Inflammatory macrophage treated with lipopolysaccharide for 1 hour (primary cell): ENCODE data around the gene GRWD1.

Source experiments
- DNase-seq, 2 donors: peaks; one replicate each; pipeline ENCODE4 v3.0.0-alpha.2; 2020 to 2022

Gene GRWD1

DNA sequence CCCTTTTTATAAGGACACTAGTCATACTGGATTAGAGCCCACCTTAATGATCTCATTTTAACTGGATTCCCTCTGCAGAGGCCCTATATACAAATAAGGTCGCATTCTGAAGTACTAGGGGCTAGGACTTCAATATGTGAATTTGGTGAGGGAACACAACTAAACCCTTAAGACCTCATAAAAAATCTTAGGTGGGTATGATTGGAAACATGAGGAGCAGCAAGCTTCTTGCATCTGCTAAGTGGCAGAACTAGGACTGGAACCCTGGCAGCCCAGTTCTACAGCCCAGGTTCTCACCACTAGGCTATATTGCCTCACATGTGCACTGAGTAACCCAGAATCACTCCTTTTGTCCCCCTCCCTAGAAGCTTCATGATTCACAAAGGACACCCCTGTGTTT, 17.1 kb upstream of the GRWD1 start:
- no peak for DNase-seq

DNA sequence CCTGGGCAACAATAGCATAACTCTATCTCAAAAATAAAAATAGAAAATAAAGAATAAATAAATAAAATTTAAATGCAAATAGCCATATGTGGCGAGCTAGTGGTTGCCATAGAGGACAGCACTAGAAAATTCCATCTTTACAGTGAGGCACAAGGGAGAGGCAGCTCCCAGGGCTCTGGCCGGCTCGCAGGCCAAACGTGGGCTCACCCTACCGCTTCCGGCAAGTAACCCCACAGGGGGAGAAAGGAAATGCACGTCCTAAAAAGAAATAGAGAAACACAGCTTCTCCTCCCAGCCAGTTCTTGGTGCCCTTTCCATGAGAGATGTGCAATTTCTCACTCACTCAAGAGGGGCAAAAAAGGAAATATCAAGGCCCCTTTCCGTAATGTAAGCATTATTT, 12.4 kb upstream of the GRWD1 start:
- DNase-seq, result peak in 1 of 2 donors; percentile 10

DNA sequence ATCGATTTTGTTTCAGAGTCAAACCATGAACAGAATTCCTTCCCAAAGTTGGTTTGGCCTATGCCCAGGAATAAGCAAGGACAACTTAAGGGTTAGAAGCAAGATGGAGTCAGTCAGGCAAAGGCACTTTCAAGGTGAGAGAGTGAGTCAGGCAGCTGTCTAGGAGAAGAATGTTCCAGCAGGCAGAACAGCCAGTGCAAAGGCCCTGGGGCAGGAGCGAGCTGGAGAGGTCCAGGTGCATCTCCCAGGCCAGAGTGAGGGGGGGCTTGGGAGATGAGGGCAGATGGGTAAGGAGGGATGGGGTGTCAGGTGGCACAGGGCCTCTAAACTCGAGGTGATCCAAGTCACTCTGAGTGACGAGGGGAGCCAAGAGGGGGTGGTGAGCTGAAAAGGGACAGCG, 9.2 kb upstream of the GRWD1 start:
- no peak for DNase-seq

DNA sequence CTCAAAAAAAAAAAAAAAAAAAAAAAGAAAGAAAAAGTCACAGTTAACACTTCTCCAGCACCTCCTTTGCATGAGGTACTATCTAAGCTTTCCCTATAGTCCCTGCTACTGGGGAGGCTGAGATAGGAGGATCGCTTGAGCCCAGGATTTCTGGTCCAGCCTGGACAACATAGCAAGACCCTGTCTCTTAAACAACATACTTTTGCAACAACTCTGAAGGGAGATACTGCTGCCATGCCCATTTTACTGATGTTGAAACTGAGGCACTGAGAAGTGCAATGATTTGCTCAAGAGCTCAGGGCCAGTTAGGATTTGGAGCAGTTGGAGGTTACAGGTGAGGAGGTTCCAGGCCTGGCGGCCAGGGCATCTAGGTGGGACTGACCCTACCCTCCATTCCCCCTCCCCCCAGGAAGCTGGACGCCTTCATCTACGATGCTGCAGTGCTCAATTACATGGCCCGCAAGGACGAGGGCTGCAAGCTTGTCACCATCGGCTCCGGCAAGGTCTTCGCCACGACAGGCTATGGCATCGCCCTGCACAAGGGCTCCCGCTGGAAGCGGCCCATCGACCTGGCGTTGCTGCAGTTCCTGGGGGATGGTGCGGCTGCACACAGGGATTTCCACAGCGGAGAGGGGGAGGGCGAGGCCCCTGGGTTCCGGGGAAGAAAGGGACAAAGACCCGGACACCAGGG, 4.3 kb upstream of the GRWD1 start:
- no peak for DNase-seq

DNA sequence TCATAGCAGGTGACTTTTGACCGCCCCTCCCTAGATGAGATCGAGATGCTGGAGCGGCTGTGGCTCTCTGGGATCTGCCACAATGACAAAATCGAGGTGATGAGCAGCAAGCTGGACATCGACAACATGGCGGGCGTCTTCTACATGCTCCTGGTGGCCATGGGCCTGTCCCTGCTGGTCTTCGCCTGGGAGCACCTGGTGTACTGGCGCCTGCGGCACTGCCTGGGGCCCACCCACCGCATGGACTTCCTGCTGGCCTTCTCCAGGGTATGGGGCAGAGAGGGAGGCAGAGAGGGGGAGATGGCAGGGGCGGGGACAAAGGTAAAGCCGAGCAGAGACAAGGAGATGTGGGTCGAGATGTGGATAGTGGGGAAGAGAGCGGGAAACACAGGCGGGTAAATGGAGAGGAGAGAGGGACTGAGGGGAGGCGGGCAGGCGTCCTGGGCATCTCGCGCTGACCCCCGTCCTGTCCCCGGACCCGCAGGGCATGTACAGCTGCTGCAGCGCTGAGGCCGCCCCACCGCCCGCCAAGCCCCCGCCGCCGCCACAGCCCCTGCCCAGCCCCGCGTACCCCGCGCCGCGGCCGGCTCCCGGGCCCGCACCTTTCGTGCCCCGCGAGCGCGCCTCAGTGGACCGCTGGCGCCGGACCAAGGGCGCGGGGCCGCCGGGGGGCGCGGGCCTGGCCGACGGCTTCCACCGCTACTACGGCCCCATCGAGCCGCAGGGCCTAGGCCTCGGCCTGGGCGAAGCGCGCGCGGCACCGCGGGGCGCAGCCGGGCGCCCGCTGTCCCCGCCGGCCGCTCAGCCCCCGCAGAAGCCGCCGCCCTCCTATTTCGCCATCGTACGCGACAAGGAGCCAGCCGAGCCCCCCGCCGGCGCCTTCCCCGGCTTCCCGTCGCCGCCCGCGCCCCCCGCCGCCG, 3.4 kb upstream of the GRWD1 start:
- DNase-seq, result no peak

DNA sequence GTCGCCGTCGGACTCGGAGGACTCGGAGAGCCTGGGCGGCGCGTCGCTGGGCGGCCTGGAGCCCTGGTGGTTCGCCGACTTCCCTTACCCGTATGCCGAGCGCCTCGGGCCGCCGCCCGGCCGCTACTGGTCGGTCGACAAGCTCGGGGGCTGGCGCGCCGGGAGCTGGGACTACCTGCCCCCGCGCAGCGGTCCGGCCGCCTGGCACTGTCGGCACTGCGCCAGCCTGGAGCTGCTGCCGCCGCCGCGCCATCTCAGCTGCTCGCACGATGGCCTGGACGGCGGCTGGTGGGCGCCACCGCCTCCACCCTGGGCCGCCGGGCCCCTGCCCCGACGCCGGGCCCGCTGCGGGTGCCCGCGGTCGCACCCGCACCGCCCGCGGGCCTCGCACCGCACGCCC, 2.5 kb upstream of the GRWD1 start:
- DNase-seq, result peak in 1 of 2 donors; percentile 32

DNA sequence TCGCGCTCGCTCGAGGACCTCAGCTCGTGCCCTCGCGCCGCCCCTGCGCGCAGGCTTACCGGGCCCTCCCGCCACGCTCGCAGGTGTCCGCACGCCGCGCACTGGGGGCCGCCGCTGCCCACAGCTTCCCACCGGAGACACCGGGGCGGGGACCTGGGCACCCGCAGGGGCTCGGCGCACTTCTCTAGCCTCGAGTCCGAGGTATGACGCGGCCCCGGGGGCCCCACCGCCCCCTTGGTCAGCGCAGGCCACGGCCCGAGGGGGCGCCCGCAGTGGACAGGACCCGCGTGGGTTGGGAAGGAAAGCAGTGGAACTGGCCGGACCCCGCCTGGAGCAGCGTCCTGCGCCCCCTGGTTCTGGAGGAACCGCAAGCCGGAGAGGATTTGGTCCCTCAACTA, 2.1 kb upstream of the GRWD1 start:
- no peak for DNase-seq

DNA sequence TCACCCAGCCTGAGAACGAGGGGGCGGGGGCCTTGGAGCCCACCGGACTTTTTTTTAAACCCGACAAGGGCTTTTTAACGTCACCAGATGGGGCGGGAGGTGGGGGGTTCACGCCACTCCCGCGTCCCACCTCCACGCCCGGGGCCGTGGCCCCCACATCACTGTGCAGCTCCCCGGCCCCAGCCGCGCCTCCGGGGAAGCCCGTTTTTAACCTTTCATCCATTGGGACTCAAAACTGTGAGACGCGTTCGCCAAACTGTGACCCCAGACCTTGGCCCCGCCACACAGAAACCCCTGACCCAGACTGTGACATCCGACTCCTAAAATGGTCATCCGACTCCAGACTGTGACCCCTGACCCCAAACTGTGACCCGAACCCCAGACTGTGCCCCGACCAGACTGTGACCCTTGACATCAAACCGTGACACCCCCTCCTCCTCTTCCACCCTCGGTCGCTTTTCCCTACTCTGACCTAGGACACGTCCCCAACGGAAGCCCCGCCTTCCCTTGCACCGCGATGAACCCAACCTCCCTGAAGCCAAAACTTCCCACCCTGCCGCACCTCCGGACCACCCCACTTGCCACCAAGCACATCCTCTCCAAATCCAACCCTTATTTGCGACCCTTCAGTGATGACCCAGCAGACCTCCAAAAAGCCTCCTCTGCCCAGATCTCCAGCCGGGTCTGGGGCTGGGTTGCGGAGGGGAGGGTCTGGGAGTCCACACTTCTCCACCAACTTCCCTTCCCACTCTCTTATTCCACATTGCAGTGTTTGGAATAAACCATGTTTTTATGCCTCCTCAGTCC, 1.5 kb upstream of the GRWD1 start:
- no peak for DNase-seq

DNA sequence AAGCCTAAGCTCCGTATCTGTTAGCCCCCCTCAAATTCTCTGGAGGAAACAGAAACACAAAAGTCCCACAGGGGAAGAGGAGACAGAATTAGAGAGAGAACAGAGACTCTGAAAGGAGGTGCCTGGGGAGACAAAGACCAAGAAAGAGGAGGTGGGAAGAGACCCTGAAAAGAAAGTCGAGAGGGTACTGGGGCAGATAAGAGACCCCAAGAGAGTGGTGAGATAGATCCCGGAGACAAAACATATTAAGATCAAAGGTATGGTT, 915 bp upstream of the GRWD1 start:
- no peak for DNase-seq

DNA sequence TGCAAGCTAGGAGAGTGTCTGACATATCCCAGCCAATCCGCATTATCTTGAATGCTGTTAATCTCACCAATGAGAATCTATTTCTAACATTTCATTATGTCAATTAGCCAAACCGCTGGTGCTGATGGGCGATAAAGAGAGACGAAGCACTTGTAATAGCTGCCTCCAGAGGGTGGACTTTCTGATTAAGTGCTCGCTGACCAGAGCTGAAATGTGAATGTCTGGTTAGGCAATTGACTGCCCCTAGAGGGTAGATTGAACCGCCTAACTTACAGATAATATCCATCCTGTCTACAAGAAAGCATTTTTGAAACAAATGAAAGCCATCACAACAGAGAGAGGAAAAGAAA, 552 bp upstream of the GRWD1 start:
- peak; percentile 51 to 57 for DNase-seq

DNA sequence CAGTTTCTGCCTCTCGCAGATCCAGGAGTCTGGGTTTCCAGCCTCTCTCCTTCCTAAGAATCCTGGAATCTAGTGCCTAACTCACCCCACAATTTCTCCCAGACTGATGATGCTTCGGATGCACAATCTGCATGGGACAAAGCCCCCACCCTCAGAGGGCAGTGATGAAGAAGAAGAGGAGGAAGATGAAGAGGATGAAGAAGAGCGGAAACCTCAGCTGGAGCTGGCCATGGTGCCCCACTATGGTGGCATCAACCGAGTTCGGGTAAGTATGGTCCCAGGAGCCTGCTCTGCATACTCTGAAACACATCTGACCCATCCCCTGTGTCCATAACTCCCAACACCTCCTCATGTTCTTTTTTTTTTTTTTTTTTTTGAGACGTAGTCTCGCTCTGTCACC, 796 bp downstream of the GRWD1 start:
- no peak for DNase-seq

DNA sequence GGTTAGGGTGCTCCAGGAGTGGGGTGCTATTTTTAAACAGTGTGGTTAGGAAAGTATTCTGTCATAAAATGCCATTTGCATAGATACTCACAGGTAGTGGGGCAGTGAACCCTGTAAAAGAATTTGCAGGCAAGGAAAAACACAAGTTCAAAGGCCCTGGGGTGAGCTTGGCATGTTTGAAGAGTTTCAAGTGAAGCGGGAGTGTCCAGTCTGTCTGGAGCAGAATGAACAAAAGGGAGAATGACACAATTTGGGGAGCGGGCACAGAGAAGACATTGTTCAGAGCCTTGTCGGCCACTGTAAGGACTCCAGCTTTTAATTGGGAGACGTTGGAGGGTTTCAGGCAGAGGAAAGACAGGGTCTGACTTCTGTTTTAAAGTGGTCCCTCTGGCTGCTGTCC, 2.8 kb downstream of the GRWD1 start:
- no peak for DNase-seq

DNA sequence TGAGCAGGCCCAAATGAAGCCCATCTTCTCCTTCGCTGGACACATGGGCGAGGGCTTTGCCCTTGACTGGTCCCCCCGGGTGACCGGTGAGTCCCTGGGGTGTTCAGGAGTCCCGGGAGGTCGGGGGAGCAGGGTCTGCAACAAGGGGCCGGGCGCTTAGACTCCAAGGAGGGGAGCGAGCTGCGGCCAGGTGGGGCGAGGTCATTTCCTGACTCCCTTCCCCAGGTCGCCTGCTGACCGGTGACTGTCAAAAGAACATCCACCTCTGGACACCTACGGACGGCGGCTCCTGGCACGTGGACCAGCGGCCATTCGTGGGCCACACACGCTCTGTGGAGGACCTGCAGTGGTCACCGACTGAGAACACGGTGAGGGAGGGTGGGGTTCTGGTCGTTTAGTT, 4.7 kb downstream of the GRWD1 start:
- no peak for DNase-seq

DNA sequence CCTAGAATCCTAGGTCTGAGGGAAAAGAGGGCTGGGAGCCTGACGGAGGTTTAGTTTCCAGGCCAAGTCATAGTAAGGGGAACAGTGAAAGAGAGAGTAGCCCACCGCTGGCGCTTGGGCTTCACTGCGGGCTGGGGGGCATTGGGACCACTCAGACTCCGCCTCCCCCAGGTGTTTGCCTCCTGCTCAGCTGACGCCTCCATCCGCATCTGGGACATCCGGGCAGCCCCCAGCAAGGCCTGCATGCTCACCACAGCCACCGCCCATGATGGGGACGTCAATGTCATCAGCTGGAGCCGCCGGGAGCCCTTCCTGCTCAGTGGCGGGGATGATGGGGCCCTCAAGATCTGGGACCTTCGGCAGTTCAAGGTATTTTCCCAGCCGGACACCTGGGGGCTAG, 5.1 kb downstream of the GRWD1 start:
- DNase-seq, result no peak

DNA sequence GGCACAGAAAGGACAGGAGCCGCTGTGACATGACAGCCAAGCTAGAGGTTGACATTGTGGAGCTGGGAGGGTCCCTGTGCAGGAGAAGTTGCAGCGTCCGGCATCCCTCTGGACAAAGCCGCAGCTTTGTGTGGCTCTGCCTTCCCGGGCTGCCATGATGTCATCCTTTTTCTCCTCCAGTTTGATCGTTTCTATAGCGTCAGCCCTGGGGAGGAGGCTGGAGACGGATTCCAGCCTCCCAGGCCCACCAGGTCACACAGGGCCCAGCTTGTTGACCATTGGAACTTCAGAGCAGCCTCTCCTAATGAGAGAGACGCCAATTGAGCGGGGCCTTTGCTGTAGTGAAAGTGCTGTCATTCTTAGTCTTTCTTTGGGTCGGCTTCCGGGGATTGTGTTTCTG, 5.8 kb downstream of the GRWD1 start:
- no peak for DNase-seq

DNA sequence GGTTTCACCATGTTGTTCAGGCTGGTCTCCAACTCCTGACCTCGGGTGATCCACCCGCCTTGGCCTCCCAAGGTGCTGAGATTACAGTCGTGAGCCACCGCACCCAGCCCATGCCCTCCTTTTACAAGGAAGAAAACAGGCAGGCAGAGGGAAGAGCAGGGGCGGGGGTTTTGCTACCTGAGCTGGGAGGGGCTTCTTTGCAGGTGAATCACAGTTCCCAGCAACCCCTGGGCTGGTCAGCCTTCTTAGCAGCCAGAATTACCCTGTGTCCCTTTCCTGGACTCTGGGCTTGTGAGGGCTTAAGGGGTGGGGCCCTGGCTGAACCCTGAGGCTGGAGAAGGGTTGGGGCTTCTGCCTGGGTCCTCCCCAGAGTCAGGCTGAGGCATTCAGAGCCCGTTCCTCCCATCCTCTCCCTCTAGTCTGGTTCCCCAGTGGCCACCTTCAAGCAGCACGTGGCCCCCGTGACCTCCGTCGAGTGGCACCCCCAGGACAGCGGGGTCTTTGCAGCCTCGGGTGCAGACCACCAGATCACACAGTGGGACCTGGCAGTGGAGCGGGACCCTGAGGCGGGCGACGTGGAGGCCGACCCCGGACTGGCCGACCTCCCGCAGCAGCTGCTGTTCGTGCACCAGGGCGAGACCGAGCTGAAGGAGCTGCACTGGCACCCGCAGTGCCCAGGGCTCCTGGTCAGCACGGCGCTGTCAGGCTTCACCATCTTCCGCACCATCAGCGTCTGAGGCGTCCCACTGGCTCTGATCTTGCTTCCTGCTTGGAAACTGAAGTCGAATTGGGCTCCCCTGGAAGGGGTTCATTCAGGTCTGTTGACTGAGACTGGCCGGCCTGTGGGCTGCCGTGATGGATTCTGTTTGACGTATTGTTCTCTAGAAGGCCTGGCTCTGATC, 6.8 kb downstream of the GRWD1 start:
- DNase-seq, result no peak

DNA sequence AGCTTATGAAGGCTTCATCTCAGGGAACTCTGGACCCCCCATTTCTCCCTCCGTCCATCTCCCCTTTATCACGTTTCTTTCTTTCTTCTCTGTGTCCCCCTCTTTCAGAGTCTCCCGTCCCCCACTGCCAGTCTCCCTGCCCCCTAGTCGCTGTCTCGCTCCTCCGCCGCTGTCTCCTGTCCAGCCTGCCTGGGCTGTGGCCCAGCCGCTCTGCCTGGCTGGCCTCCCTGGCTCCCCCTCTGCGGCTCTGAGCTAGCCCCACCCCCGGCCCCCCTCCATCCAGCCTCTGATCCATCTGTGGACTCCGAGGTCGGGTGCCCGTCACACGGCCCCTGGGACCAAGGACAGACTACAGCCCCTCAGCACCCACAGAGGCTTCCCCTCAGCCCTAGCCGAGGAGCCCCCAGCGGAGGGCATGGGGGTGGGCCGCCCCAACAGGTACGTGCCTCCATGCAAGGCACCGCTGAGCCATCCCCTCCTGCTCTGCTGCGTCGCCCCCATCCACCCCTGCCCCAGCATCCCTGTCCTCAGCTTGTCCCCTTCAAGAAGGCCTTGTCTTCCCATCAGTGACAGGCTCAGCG, 8.5 kb downstream of the GRWD1 start:
- DNase-seq, result no peak

DNA sequence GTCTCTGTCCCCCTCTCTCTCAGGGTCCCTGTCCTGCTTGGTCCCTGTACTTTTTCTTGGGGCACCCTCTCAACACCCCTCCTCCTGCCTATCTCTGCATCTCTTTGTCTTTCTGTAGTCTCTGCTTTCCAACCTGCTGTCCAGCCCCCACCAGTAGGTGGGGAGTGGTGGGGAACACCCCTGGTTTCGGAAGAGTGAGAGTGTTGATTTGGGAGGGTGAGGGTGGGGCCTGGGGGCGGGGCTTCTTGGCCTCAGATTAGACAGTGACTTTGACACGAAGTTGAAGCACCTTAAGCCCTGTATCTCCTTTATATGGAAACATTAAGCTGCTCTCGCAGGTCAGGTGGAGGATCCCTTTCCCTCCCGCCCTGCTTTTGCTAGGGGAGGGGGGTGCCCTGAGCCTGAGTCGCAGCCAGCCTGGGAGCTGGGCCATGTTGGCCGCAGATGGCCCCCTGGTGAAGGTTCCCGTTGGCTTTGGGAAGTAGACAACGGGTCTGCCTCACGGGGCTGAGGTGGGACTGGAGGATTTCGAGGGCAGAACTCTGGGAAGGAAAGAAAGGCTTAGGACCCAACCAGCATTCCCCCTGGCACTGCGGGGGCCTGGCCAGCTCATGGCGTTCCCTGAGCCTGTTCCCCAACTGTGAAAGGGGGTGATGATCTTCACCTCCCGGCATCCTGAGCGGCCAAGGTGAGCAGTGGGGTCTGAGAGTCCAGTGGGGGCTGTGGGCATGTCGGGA, 9.6 kb downstream of the GRWD1 start, which contains the start of gene KCNJ14:
KCNJ14 (plus strand) TSS at position 404 of the 737 bp plus-strand sequence. CDS start 6,151 bp downstream, outside the sequence.
- DNase-seq, result no peak

DNA sequence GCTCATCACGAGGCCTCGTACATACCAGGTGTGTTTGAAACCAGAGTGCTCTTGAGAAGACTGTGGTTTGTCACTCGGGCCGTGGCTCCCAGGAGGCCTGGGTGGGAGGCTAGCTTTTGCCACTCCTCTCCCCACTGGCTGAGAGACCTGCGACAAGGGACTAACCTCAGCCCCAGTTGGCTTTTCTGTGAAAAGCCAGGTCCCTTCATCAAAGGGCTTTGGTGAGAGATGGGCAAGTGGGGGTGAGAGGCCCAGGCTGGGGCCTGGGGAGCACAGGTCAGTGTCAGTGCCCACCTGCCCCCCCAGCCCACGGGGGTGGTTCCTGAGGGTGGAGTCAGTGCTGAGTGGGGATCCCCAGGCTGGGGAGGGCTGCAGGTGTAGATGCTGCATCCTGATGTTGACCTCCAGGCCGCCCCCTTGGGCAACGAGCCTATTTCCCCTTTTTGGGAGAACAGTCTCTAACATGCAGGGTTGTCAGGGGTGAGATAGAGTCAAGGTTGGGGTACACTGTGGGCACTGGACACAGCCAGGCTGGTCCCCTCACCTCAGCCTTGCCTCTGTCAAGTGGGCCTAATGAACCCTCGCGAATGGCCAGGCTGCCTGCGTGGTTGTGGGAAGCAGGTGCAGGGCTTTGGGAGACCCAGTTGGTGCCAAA, 10.3 kb downstream of the GRWD1 start:
- no peak for DNase-seq

DNA sequence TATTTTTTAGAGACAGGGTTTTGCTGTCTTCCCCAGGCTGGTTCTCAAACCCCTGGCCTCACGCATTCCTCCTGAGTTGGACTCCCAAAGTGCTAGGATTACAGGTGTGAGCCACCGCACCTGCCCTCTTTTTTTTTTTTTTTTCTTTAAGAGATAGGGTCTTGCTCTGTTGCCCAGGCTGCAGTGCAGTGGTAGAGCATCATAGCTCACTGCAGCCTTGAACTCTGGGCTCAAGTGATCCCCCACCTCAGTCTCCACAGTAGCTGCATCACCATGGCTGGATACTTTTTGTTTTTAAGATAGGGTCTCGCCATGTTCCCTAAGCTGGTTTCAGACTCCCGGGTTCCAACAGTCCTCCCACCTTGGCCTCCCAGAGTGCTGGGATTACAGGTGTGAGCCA, 11.1 kb downstream of the GRWD1 start:
- DNase-seq, result no peak

DNA sequence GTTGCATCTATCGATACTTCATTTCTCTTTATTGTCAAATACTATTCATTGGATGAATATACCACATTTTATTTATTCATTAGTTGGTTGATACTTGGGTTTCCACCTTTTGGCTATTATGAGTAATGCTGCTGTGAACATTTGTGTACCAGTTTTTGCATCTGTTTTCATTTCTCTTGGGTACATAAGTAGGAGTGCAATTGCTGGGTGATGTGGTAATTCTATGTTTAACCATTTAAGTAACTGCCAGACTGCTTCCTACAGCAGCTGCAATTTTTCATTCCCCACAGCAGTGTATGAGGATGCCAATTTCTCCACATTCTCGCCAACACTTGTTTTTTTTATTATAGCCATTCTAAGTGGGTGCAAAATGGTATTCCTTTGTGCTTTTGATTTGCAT, 12.2 kb downstream of the GRWD1 start:
- no peak for DNase-seq
